ENCODE measurements around the gene CYSLTR2. TPM values are rescaled to one million over a fixed set of nuclear protein-coding genes. Genes with fewer than 3 reads are reported as not detected.

Gene CYSLTR2
- total RNA-seq, 1 experiment from 2014 or later: not detected

DNA sequence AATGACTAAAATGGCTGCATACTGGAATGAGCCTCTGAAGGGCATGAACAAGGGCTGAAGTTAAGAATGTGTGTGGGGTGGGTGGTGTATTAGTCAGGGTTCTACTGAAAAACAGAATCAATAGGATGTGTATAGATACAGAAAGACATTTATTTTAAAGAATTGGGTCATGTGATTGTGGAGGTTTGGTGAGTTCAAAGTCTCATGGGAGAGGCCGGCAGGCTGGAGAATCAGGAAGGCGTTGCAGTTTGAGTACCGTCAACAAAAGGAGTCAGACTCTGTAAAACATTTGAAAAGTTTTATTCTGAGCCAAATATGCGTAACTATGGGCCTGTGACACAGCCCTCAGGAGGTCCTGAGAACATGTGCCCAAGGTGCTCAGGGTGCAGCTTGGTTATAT lies 24.5 kb upstream of the CYSLTR2 start:
- POLR2A ChIA-PET (ENCODE audit: unreplicated experiment): no interaction called here
- intact Hi-C loops (cut with micrococcal nuclease): no loop called here
- DNase-seq (no peak), ATAC-seq (no peak)
- Histone ChIP-seq H3K9ac (ENCODE audit: low read length) (no peak overlapping the region), H3K27me3 (ENCODE audit: low read length) (no peaks in the 10 kb centered on the region), H4K20me1 (ENCODE audit: low read length) (no peaks in the 10 kb centered on the region), H3K36me3 (ENCODE audit: low read depth, low read length) (no peaks in the 10 kb centered on the region), H3F3A (ENCODE audit: low read length, unreplicated experiment) (no peaks in the 10 kb centered on the region), H2AFZ (ENCODE audit: low read length) (no peak overlapping the region), H3K4me1 (ENCODE audit: insufficient read depth, low read length) (no peaks in the 10 kb centered on the region), H3K9me2 (replicated peaks; ENCODE audit: low read length) (no peaks in the 10 kb centered on the region), H3K27ac (ENCODE audit: low read length) (no peak overlapping the region), H3K79me2 (ENCODE audit: low read length) (no peaks in the 10 kb centered on the region), H3K4me3 (ENCODE audit: low read length) (no peak overlapping the region), H3K9me3 (ENCODE audit: low read length) (no peaks in the 10 kb centered on the region), H3K4me2 (ENCODE audit: low read length) (no peak overlapping the region)
- BruUV-seq (replicated peaks): no TSS peak
- CTCF ChIA-PET: no interaction called here
- TF ChIP-seq, protein P1, sequence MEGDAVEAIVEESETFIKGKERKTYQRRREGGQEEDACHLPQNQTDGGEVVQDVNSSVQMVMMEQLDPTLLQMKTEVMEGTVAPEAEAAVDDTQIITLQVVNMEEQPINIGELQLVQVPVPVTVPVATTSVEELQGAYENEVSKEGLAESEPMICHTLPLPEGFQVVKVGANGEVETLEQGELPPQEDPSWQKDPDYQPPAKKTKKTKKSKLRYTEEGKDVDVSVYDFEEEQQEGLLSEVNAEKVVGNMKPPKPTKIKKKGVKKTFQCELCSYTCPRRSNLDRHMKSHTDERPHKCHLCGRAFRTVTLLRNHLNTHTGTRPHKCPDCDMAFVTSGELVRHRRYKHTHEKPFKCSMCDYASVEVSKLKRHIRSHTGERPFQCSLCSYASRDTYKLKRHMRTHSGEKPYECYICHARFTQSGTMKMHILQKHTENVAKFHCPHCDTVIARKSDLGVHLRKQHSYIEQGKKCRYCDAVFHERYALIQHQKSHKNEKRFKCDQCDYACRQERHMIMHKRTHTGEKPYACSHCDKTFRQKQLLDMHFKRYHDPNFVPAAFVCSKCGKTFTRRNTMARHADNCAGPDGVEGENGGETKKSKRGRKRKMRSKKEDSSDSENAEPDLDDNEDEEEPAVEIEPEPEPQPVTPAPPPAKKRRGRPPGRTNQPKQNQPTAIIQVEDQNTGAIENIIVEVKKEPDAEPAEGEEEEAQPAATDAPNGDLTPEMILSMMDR (conservative IDR thresholded peaks at IDR 0.05; ENCODE audit: low read depth, low read length): no peak
- TF ChIP-seq EZH2 (IDR thresholded peaks at IDR 0.05; ENCODE audit: low read length, unreplicated experiment) (no peak), EZH2phosphoT487 (IDR thresholded peaks at IDR 0.05; ENCODE audit: borderline replicate concordance, low read length) (no peak)

DNA sequence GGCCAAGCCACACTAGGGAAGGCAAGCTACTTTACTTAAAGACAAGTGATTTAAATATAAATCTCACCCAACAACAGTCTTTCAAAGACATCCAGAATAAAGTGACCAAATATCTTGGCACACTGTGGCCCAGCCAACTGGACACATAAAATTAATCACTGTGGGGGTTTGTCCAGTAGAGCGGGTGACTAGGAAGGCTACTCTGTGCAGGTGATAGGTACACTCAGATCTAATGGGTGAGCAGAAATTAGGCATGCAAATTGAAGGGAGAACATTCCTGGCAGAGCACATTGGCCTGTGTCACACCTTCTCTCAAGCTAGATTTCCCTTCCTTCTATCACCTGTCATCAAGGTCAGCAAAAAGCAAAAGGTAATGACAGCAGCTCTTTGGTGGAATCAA lies 23.4 kb upstream of the CYSLTR2 start:
- Histone ChIP-seq H3K79me2 (ENCODE audit: low read length) (no peaks in the 10 kb centered on the region), H3F3A (ENCODE audit: low read length, unreplicated experiment) (no peaks in the 10 kb centered on the region), H3K36me3 (ENCODE audit: low read depth, low read length) (no peaks in the 10 kb centered on the region), H3K9me3 (ENCODE audit: low read length) (peaks cover 5% of the 10 kb centered on the region; the same call in 1 of the 2 replicates), H3K27ac (ENCODE audit: low read length) (no peak overlapping the region), H3K4me3 (ENCODE audit: low read length) (no peak overlapping the region), H2AFZ (ENCODE audit: low read length) (no peak overlapping the region), H3K4me1 (ENCODE audit: insufficient read depth, low read length) (no peaks in the 10 kb centered on the region), H3K4me2 (ENCODE audit: low read length) (no peak overlapping the region), H4K20me1 (ENCODE audit: low read length) (no peaks in the 10 kb centered on the region), H3K9ac (ENCODE audit: low read length) (no peak overlapping the region), H3K27me3 (ENCODE audit: low read length) (no peaks in the 10 kb centered on the region), H3K9me2 (replicated peaks; ENCODE audit: low read length) (no peaks in the 10 kb centered on the region)
- BruUV-seq (replicated peaks): no TSS peak
- no peak for TF ChIP-seq EZH2 (IDR thresholded peaks at IDR 0.05; ENCODE audit: low read length, unreplicated experiment)
- no peak for TF ChIP-seq EZH2phosphoT487 (IDR thresholded peaks at IDR 0.05; ENCODE audit: borderline replicate concordance, low read length)
- TF ChIP-seq, protein P1 (conservative IDR thresholded peaks at IDR 0.05; ENCODE audit: low read depth, low read length): no peak
- ATAC-seq (no peak), DNase-seq (no peak)
- intact Hi-C loops (cut with micrococcal nuclease): no loop called here
- ChIA-PET CTCF (no interaction called here), POLR2A (ENCODE audit: unreplicated experiment) (no interaction called here)

DNA sequence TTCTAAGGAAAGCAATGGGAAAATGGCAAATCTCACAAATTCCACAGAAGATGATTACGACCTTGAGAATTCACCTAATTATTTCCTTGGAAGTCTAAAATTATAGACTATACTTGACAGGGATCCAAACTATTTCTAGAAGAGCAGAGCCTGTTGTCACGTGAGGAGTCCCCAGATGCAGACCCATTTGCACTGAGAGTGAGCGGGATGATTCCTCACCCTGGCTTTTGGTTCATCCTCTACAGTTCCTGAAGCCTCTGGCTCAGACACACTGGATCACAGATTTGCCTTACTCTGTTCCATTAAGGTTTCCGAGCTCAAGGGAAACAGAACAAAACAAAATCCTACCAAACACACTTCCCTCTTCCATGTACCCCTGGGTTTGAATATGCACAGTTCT lies 23.0 kb upstream of the CYSLTR2 start:
- Histone ChIP-seq H3K9me2 (replicated peaks; ENCODE audit: low read length) (no peaks in the 10 kb centered on the region), H3K9me3 (ENCODE audit: low read length) (peaks cover 5% of the 10 kb centered on the region; the same call in 1 of the 2 replicates), H3K4me1 (ENCODE audit: insufficient read depth, low read length) (no peaks in the 10 kb centered on the region), H3K27me3 (ENCODE audit: low read length) (no peaks in the 10 kb centered on the region), H3K79me2 (ENCODE audit: low read length) (no peaks in the 10 kb centered on the region), H3K4me3 (ENCODE audit: low read length) (no peak overlapping the region), H4K20me1 (ENCODE audit: low read length) (no peaks in the 10 kb centered on the region), H3K9ac (ENCODE audit: low read length) (no peak overlapping the region), H3K27ac (ENCODE audit: low read length) (no peak overlapping the region), H3K36me3 (ENCODE audit: low read depth, low read length) (no peaks in the 10 kb centered on the region), H3F3A (ENCODE audit: low read length, unreplicated experiment) (no peaks in the 10 kb centered on the region), H2AFZ (ENCODE audit: low read length) (no peak overlapping the region), H3K4me2 (ENCODE audit: low read length) (no peak overlapping the region)
- intact Hi-C loops (cut with micrococcal nuclease): no loop called here
- no peak for ATAC-seq
- POLR2A ChIA-PET (ENCODE audit: unreplicated experiment): no interaction called here
- BruUV-seq (replicated peaks): no TSS peak
- TF ChIP-seq EZH2phosphoT487 (IDR thresholded peaks at IDR 0.05; ENCODE audit: borderline replicate concordance, low read length) (no peak), EZH2 (IDR thresholded peaks at IDR 0.05; ENCODE audit: low read length, unreplicated experiment) (no peak)
- TF ChIP-seq, protein P1 (conservative IDR thresholded peaks at IDR 0.05; ENCODE audit: low read depth, low read length): no peak
- no peak for DNase-seq
- CTCF ChIA-PET: no interaction called here

Data from PC-3 (cell line).